ENCODE measurements around the gene IGF1. TPM values are rescaled to one million over a fixed set of nuclear protein-coding genes. Genes with fewer than 3 reads are reported as not detected.

The IGF1 gene
- total RNA-seq, 4 donors from 2014 or later = 8.3 to 22.7 (median 17.9) TPM

GRCh38 chr12:102479099-102479885, 1.1 kb downstream of the IGF1 start:
- intact Hi-C loops (cut with DNase I; ENCODE audit: low total_unique reads) (no loop called here), in situ Hi-C loops (cut with MboI; ENCODE audit: low sequenced_read_pairs in 4 of 4) (loop anchor here in 3 of 4 donors (25.0 kb wide), 2 partner anchors 317 to 542 kb away; no protein-coding TSS in a partner anchor)
- Histone ChIP-seq H3K9me3 (no peaks in the 10 kb centered on the region), H3K36me3 (no peaks in the 10 kb centered on the region), H3K27ac (peak overlapping the region; percentile 6 to 43 (median 17)), H3K27me3 (no peaks in the 10 kb centered on the region), H3K4me1 (peaks cover 22 to 27% of the 10 kb centered on the region in 2 donors), H3K4me3 (peak overlapping the region; percentile 26 to 60 (median 49))
- DNase-seq (no peak), ATAC-seq (peak; percentile 21 to 56)
- no peak for TF ChIP-seq POLR2A (IDR thresholded peaks at IDR 0.05)
- no peak for TF ChIP-seq CTCF (IDR thresholded peaks at IDR 0.05 in 4 of 5, conservative IDR thresholded peaks at IDR 0.05 in 1 of 5)

GRCh38 chr12:102478405-102479098, 1.8 kb downstream of the IGF1 start:
- DNase-seq (no peak), ATAC-seq (peak; percentile 38 to 45)
- intact Hi-C loops (cut with DNase I; ENCODE audit: low total_unique reads) (no loop called here), in situ Hi-C loops (cut with MboI; ENCODE audit: low sequenced_read_pairs in 4 of 4) (loop anchor here in 3 of 4 donors (25.0 kb wide), 2 partner anchors 316 to 541 kb away; no protein-coding TSS in a partner anchor)
- TF ChIP-seq POLR2A (IDR thresholded peaks at IDR 0.05) (no peak), CTCF (IDR thresholded peaks at IDR 0.05 in 4 of 5, conservative IDR thresholded peaks at IDR 0.05 in 1 of 5) (no peak)
- Histone ChIP-seq H3K4me3 (peak overlapping the region; percentile 26 to 60 (median 49)), H3K36me3 (no peaks in the 10 kb centered on the region), H3K27me3 (no peaks in the 10 kb centered on the region), H3K4me1 (peaks cover 22 to 27% of the 10 kb centered on the region in 2 donors), H3K27ac (peak overlapping the region; percentile 6 to 43 (median 17)), H3K9me3 (no peaks in the 10 kb centered on the region)

GRCh38 chr12:102475355-102475754, 5.0 kb downstream of the IGF1 start:
- TF ChIP-seq POLR2A (IDR thresholded peaks at IDR 0.05) = no peak
- Histone ChIP-seq H3K4me3 (no peak overlapping the region), H3K36me3 (no peaks in the 10 kb centered on the region), H3K9me3 (no peaks in the 10 kb centered on the region), H3K27ac (no peak overlapping the region), H3K4me1 (peaks cover 15 to 18% of the 10 kb centered on the region in 2 donors), H3K27me3 (no peaks in the 10 kb centered on the region)
- intact Hi-C loops (cut with DNase I; ENCODE audit: low total_unique reads) = no loop called here
- DNase-seq = no peak
- no peak for ATAC-seq
- in situ Hi-C loops (cut with MboI; ENCODE audit: low sequenced_read_pairs in 4 of 4) = loop anchor here in 3 of 4 donors (25.0 kb wide), 2 partner anchors 313 to 538 kb away; no protein-coding TSS in a partner anchor

- no peaks in the 10 kb centered on the region for H3K27me3 ChIP-seq
- TF ChIP-seq CTCF (IDR thresholded peaks at IDR 0.05 in 4 of 5, conservative IDR thresholded peaks at IDR 0.05 in 1 of 5) = no peak
- TF ChIP-seq POLR2A (IDR thresholded peaks at IDR 0.05) = no peak
- H3K4me3 ChIP-seq = no peak overlapping the region
- peak in 1 of 2 donors; percentile 51 for ATAC-seq
- H3K36me3 ChIP-seq = no peaks in the 10 kb centered on the region
- peaks cover 7 to 10% of the 10 kb centered on the region in 2 donors for H3K4me1 ChIP-seq
- H3K9me3 ChIP-seq = no peaks in the 10 kb centered on the region
- no peak overlapping the region for H3K27ac ChIP-seq
- in situ Hi-C loops (cut with MboI; ENCODE audit: low sequenced_read_pairs in 4 of 4) (loop anchor here in 3 of 4 donors (25.0 kb wide), 2 partner anchors 312 to 537 kb away; no protein-coding TSS in a partner anchor), intact Hi-C loops (cut with DNase I; ENCODE audit: low total_unique reads) (no loop called here)
- no peak for DNase-seq
These were observed 5.8 kb downstream of the IGF1 start for GRCh38 chr12:102474438-102475064.
